ENCODE results near the gene SCAMP3.

SCAMP3 gene

DNA sequence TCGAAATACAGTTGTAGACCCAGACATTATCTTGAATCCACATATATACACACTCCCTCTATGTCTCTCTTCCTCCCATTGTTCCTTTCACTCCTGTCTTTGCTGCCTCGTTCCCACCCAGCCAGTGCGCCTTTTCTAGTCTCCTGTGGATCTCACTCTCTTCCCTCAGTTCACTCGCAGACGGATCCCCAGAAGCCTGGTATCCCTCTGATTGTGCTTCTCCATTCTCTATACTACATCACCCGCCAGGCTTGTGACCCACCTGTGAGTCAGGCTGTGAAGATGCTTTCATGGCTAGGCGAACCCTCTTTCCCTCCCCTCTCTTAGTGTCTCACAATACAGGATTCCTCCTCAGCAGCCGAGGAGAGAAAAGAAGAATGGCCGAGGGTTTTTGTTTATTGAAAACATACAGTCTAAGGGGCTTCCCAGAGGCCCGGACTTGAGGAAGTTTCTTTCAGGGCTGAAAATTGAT, 16.6 kb upstream of the SCAMP3 start:
- Histone ChIP-seq H4K91ac (ENCODE audit: low read depth, low read length) (no peak overlapping the region), H2BK12ac (ENCODE audit: low read length) (no peak overlapping the region), H3K4me1 (ENCODE audit: control insufficient read depth in 1 of 2, insufficient read depth in 2 of 2, low read length in 2 of 2) (peaks cover 10 to 14% of the 10 kb centered on the region in 2 experiments), H3K79me1 (ENCODE audit: low read length) (peaks cover 5% of the 10 kb centered on the region), H3K79me2 (ENCODE audit: control insufficient read depth, insufficient read depth, low read length, poor library complexity) (peaks cover 3% of the 10 kb centered on the region), H3K9me3 (ENCODE audit: insufficient read depth, low read depth, low read length) (peaks cover 1% of the 10 kb centered on the region), H2AFZ (ENCODE audit: insufficient read depth, low read length, poor library complexity) (no peak overlapping the region), H3K27me3 (ENCODE audit: insufficient read depth, low read length) (no peaks in the 10 kb centered on the region), H4K12ac (ENCODE audit: low read depth, low read length) (no peak overlapping the region), H3K4me2 (ENCODE audit: low read length) (no peak overlapping the region), H2AK5ac (ENCODE audit: low read length) (no peak overlapping the region), H3K14ac (ENCODE audit: low read length) (no peak overlapping the region), H2BK120ac (ENCODE audit: insufficient read depth, low read length, poor library complexity) (no peak overlapping the region), H3K4me3 (ENCODE audit: low read depth, low read length) (no peak overlapping the region), H3K36me3 (ENCODE audit: control insufficient read depth in 1 of 2, insufficient read depth in 2 of 2, low read length in 2 of 2) (peaks cover 2% of the 10 kb centered on the region in 2 experiments), H3K4ac (ENCODE audit: low read depth, low read length) (no peak overlapping the region), H3K18ac (ENCODE audit: low read length) (no peak overlapping the region), H4K8ac (ENCODE audit: low read depth, low read length) (no peak overlapping the region), H2BK5ac (ENCODE audit: low read depth, low read length, poor library complexity) (no peak overlapping the region), H3K23ac (ENCODE audit: low read length) (no peak overlapping the region), H3K9ac (ENCODE audit: low read length) (no peak overlapping the region), H3K27ac (ENCODE audit: low read depth, low read length) (no peak overlapping the region)
- no peak for DNase-seq
- WGBS (ENCODE audit: extremely low coverage, insufficient coverage, insufficient read length), result no CpG with 5 or more reads among the region's 10 CpGs

DNA sequence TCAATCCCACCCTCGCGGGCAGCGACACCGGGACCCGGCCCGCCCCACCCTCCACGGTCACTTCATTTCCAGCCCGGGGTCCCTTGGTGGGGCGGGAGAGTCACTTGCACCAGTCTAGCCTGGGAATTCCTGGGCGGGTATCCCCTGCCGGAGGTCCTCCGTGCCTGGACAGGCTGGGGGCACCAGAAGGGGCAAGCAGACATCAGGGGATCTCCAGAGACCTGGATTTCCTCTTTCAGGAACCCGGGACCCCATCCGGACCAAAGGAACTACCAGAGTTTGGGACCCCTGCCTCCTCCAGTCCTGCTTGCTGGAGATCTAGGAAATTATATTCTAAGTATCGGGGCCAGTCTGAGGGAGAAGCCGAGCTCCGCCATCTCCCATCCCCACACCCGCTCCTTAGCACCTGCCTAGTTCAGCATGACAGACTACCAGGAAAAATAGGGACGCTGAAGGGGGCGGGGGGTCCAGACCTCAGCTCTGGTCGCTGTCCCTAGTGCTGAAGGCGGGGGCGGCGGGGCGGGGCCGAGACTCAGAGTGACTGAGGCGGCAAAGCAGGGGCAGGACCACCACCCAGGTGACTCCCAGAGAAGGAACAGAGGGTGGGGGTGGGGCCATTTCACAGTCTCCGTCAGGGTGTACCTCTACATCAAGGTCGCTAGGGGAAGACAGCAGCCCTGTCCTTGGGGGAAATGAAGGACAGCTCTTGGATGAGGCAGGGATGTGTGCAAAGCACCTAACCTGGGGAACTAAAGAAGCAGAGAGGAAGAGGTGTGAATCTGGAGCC, 15.9 kb upstream of the SCAMP3 start:
- no peak overlapping the region for H3K9ac ChIP-seq (ENCODE audit: low read length)
- peak; percentile 29 to 49 for DNase-seq
- no peak overlapping the region for H3K23ac ChIP-seq (ENCODE audit: low read length)
- peak overlapping the region; percentile 74 for H3K4me3 ChIP-seq (ENCODE audit: low read depth, low read length)
- H3K27me3 ChIP-seq (ENCODE audit: insufficient read depth, low read length), result no peaks in the 10 kb centered on the region
- no peak overlapping the region for H2AK5ac ChIP-seq (ENCODE audit: low read length)
- H3K27ac ChIP-seq (ENCODE audit: low read depth, low read length), result no peak overlapping the region
- H4K12ac ChIP-seq (ENCODE audit: low read depth, low read length), result no peak overlapping the region
- peaks cover 1% of the 10 kb centered on the region for H3K9me3 ChIP-seq (ENCODE audit: insufficient read depth, low read depth, low read length)
- H2AFZ ChIP-seq (ENCODE audit: insufficient read depth, low read length, poor library complexity), result peak overlapping the region; percentile 38
- no peak overlapping the region for H3K18ac ChIP-seq (ENCODE audit: low read length)
- no peak overlapping the region for H2BK5ac ChIP-seq (ENCODE audit: low read depth, low read length, poor library complexity)
- WGBS (ENCODE audit: extremely low coverage, insufficient coverage, insufficient read length), result no CpG with 5 or more reads among the region's 29 CpGs
- peaks cover 13 to 15% of the 10 kb centered on the region in 2 experiments for H3K4me1 ChIP-seq (ENCODE audit: control insufficient read depth in 1 of 2, insufficient read depth in 2 of 2, low read length in 2 of 2)
- H3K36me3 ChIP-seq (ENCODE audit: control insufficient read depth in 1 of 2, insufficient read depth in 2 of 2, low read length in 2 of 2), result peaks cover 2% of the 10 kb centered on the region in 2 experiments
- no peak overlapping the region for H3K14ac ChIP-seq (ENCODE audit: low read length)
- no peak overlapping the region for H2BK12ac ChIP-seq (ENCODE audit: low read length)
- no peak overlapping the region for H2BK120ac ChIP-seq (ENCODE audit: insufficient read depth, low read length, poor library complexity)
- no peak overlapping the region for H3K4ac ChIP-seq (ENCODE audit: low read depth, low read length)
- no peak overlapping the region for H4K91ac ChIP-seq (ENCODE audit: low read depth, low read length)
- peaks cover 8% of the 10 kb centered on the region for H3K79me1 ChIP-seq (ENCODE audit: low read length)
- H4K8ac ChIP-seq (ENCODE audit: low read depth, low read length), result peak overlapping the region; percentile 51
- peaks cover 3% of the 10 kb centered on the region for H3K79me2 ChIP-seq (ENCODE audit: control insufficient read depth, insufficient read depth, low read length, poor library complexity)
- peak overlapping the region; percentile 72 for H3K4me2 ChIP-seq (ENCODE audit: low read length)

DNA sequence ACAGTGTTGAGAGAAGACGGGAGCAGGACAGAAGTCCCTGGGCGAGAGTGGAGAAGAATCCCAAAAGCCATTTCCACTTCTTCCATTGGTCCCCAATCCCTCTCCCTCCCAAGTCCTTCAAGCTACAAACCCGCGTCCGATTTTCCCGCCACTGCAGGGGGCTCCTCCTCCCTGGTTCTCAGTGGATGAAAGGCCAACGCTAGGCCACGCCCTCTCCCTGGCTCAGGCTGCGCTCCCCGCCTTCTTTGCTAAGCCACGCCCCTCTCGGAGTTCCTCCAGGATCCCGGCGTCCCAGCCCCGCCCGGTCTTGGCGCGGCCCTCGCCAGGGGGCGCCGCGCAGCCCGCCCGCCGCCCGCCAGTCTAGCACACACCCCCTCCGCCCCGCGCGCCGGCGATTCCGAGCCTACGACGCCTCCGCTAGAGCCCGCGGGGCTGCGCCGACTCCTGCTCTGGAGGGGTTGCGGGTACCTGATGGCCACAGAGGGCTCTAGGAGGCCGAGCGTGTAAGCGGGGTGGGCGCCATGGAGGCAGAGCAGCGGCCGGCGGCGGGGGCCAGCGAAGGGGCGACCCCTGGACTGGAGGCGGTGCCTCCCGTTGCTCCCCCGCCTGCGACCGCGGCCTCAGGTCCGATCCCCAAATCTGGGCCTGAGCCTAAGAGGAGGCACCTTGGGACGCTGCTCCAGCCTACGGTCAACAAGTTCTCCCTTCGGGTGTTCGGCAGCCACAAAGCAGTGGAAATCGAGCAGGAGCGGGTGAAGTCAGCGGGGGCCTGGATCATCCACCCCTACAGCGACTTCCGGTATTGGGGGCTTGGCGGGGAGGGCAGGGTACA, 15.1 kb upstream of the SCAMP3 start, which contains the start of gene HCN3:
Gene HCN3, plus strand, starts transcription at position 394 of the 832 bp plus-strand sequence. Its CDS starts 128 bp downstream, at position 522.
- Histone ChIP-seq H2BK12ac (ENCODE audit: low read length) (no peak within 1 kb of the TSS), H3K27me3 (ENCODE audit: insufficient read depth, low read length) (no peaks in the 10 kb centered on the region), H3K27ac (ENCODE audit: low read depth, low read length) (no peak within 1 kb of the TSS), H3K36me3 (ENCODE audit: control insufficient read depth in 1 of 2, insufficient read depth in 2 of 2, low read length in 2 of 2) (peaks cover 0 to under 1% of the 10 kb centered on the region in 2 experiments), H4K91ac (ENCODE audit: low read depth, low read length) (no peak within 1 kb of the TSS), H3K4ac (ENCODE audit: low read depth, low read length) (peak within 1 kb of the TSS; percentile 1), H2AFZ (ENCODE audit: insufficient read depth, low read length, poor library complexity) (peak within 1 kb of the TSS; percentile 38), H3K79me2 (ENCODE audit: control insufficient read depth, insufficient read depth, low read length, poor library complexity) (peaks cover 10% of the 10 kb centered on the region), H2BK5ac (ENCODE audit: low read depth, low read length, poor library complexity) (no peak within 1 kb of the TSS), H3K23ac (ENCODE audit: low read length) (no peak within 1 kb of the TSS), H2BK120ac (ENCODE audit: insufficient read depth, low read length, poor library complexity) (no peak within 1 kb of the TSS), H3K4me1 (ENCODE audit: control insufficient read depth in 1 of 2, insufficient read depth in 2 of 2, low read length in 2 of 2) (peaks cover 13 to 18% of the 10 kb centered on the region in 2 experiments), H2AK5ac (ENCODE audit: low read length) (no peak within 1 kb of the TSS), H3K14ac (ENCODE audit: low read length) (no peak within 1 kb of the TSS), H4K8ac (ENCODE audit: low read depth, low read length) (peak within 1 kb of the TSS; percentile 51), H4K12ac (ENCODE audit: low read depth, low read length) (peak within 1 kb of the TSS; percentile 8), H3K79me1 (ENCODE audit: low read length) (peaks cover 13% of the 10 kb centered on the region), H3K4me2 (ENCODE audit: low read length) (peak within 1 kb of the TSS; percentile 72), H3K9ac (ENCODE audit: low read length) (no peak within 1 kb of the TSS), H3K18ac (ENCODE audit: low read length) (no peak within 1 kb of the TSS), H3K4me3 (ENCODE audit: low read depth, low read length) (peak within 1 kb of the TSS; percentile 74), H3K9me3 (ENCODE audit: insufficient read depth, low read depth, low read length) (peaks cover 1% of the 10 kb centered on the region)
- peak; percentile 98 to 99 for DNase-seq
- no CpG with 5 or more reads among the region's 68 CpGs for WGBS (ENCODE audit: extremely low coverage, insufficient coverage, insufficient read length)

All from trophoblast cell (in vitro differentiated cells and primary cell).